Measurements from ENCODE around the gene AGPAT4.
"Not testable (repeated sequence)": the region's sequence is repeated elsewhere in the genome, so short reads cannot be mapped to it uniquely, and the experiment has no call there.

Gene AGPAT4

GRCh38 chr6:161273752-161274487 is at the start of gene AGPAT4:
Gene AGPAT4 (minus strand): TSS chr6:161274061. CDS start chr6:161232213, 41,848 bp downstream.
- DNase-seq (ENCODE audit: low spot score), result peak; percentile 88

- no peak for DNase-seq (ENCODE audit: low spot score)
Observed at GRCh38 chr6:161319231-161319630, 45.4 kb upstream of the AGPAT4 start.

- DNase-seq (ENCODE audit: low spot score), result no peak
Observed at GRCh38 chr6:161318456-161318855, 44.6 kb upstream of the AGPAT4 start.

GRCh38 chr6:161316531-161316930 is 42.7 kb upstream of the AGPAT4 start:
- no peak for DNase-seq (ENCODE audit: low spot score)

- DNase-seq (ENCODE audit: low spot score), result not testable (repeated sequence)
Observed at GRCh38 chr6:161315246-161315917, 41.5 kb upstream of the AGPAT4 start.

GRCh38 chr6:161314541-161315245 is 40.8 kb upstream of the AGPAT4 start:
- not testable (repeated sequence) for DNase-seq (ENCODE audit: low spot score)

GRCh38 chr6:161313940-161314509 is 40.2 kb upstream of the AGPAT4 start:
- DNase-seq (ENCODE audit: low spot score), result no peak

GRCh38 chr6:161313475-161313874 is 39.6 kb upstream of the AGPAT4 start:
- DNase-seq (ENCODE audit: low spot score), result not testable (repeated sequence)

- DNase-seq (ENCODE audit: low spot score), result not testable (repeated sequence)
Observed at GRCh38 chr6:161309774-161310173, 35.9 kb upstream of the AGPAT4 start.

- peak; percentile 4 for DNase-seq (ENCODE audit: low spot score)
Observed at GRCh38 chr6:161308075-161308655, 34.3 kb upstream of the AGPAT4 start.

- no peak for DNase-seq (ENCODE audit: low spot score)
Observed at GRCh38 chr6:161305860-161306259, 32.0 kb upstream of the AGPAT4 start.

GRCh38 chr6:161303628-161304340 is 29.9 kb upstream of the AGPAT4 start:
- no peak for DNase-seq (ENCODE audit: low spot score)

GRCh38 chr6:161302949-161303348 is 29.1 kb upstream of the AGPAT4 start:
- no peak for DNase-seq (ENCODE audit: low spot score)

- no peak for DNase-seq (ENCODE audit: low spot score)
Observed at GRCh38 chr6:161301338-161301737, 27.5 kb upstream of the AGPAT4 start.

GRCh38 chr6:161300823-161301222 is 27.0 kb upstream of the AGPAT4 start:
- no peak for DNase-seq (ENCODE audit: low spot score)

GRCh38 chr6:161299726-161300125 is 25.9 kb upstream of the AGPAT4 start:
- no peak for DNase-seq (ENCODE audit: low spot score)

- DNase-seq (ENCODE audit: low spot score), result no peak
Observed at GRCh38 chr6:161295784-161296183, 21.9 kb upstream of the AGPAT4 start.

GRCh38 chr6:161292650-161293281 is 18.9 kb upstream of the AGPAT4 start:
- no peak for DNase-seq (ENCODE audit: low spot score)

GRCh38 chr6:161292145-161292544 is 18.3 kb upstream of the AGPAT4 start:
- no peak for DNase-seq (ENCODE audit: low spot score)

GRCh38 chr6:161290751-161291150 is 16.9 kb upstream of the AGPAT4 start:
- no peak for DNase-seq (ENCODE audit: low spot score)

- no peak for DNase-seq (ENCODE audit: low spot score)
Observed at GRCh38 chr6:161284653-161285052, 10.8 kb upstream of the AGPAT4 start.

Measured in iPS-NIHi11 (cell line).